ENCODE data around the gene UPF1. TPM values are rescaled to one million over a fixed set of nuclear protein-coding genes. Genes with fewer than 3 reads are reported as not detected.

The UPF1 gene
- total and polyA plus RNA-seq, 10 donors, result 31.2 to 161 (median 84.4) TPM

- Histone ChIP-seq H3K36me3 (peaks cover 10 to 100% (median 100%) of the 10 kb centered on the region in 6 donors), H3K27ac (peak overlapping the region in 3 of 8 donors; percentile 7 to 39 (median 35)), H3K27me3 (replicated peaks in 1 of 7) (no peaks in the 10 kb centered on the region), H3K4me3 (no peak overlapping the region), H3K9me3 (no peaks in the 10 kb centered on the region), H3K4me1 (peaks cover 0 to 30% (median 22%) of the 10 kb centered on the region in 6 donors)
- TF ChIP-seq, protein P1, sequence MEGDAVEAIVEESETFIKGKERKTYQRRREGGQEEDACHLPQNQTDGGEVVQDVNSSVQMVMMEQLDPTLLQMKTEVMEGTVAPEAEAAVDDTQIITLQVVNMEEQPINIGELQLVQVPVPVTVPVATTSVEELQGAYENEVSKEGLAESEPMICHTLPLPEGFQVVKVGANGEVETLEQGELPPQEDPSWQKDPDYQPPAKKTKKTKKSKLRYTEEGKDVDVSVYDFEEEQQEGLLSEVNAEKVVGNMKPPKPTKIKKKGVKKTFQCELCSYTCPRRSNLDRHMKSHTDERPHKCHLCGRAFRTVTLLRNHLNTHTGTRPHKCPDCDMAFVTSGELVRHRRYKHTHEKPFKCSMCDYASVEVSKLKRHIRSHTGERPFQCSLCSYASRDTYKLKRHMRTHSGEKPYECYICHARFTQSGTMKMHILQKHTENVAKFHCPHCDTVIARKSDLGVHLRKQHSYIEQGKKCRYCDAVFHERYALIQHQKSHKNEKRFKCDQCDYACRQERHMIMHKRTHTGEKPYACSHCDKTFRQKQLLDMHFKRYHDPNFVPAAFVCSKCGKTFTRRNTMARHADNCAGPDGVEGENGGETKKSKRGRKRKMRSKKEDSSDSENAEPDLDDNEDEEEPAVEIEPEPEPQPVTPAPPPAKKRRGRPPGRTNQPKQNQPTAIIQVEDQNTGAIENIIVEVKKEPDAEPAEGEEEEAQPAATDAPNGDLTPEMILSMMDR (IDR thresholded peaks at IDR 0.05 in 8 of 11, conservative IDR thresholded peaks at IDR 0.05 in 3 of 11), result no peak
- TF ChIP-seq POLR2AphosphoS5 (IDR thresholded peaks at IDR 0.05) (no peak), POLR2A (IDR thresholded peaks at IDR 0.05) (no peak)
- DNase-seq, result peak; percentile 59
- 69 to 85% (median 80%) methylated on average over 11 of the region's 11 CpGs for WGBS, 5 donors
- intact Hi-C loops (cut with DNase I; ENCODE audit: low total_unique reads), result no loop called here
These were observed 28.5 kb downstream of the UPF1 start for GRCh38 chr19:18860302-18860700.

- H3K27me3 ChIP-seq (replicated peaks in 1 of 7), result no peaks in the 10 kb centered on the region
- H3K36me3 ChIP-seq, result peaks cover 10 to 100% (median 100%) of the 10 kb centered on the region in 6 donors
- TF ChIP-seq POLR2A (IDR thresholded peaks at IDR 0.05), result no peak
- TF ChIP-seq POLR2AphosphoS5 (IDR thresholded peaks at IDR 0.05), result no peak
- TF ChIP-seq, protein P1 (IDR thresholded peaks at IDR 0.05 in 8 of 11, conservative IDR thresholded peaks at IDR 0.05 in 3 of 11), result no peak
- no peaks in the 10 kb centered on the region for H3K9me3 ChIP-seq
- peaks cover 0 to 30% (median 22%) of the 10 kb centered on the region in 6 donors for H3K4me1 ChIP-seq
- no peak overlapping the region for H3K4me3 ChIP-seq
- H3K27ac ChIP-seq, result peak overlapping the region in 2 of 8 donors; percentile 35 to 39
- DNase-seq, result peak; percentile 73
- intact Hi-C loops (cut with DNase I; ENCODE audit: low total_unique reads), result no loop called here
- 83 to 96% (median 93%) methylated on average over 7 to 17 of the region's 17 CpGs for whole genome bisulfite sequencing, 5 donors
These were observed 29.0 kb downstream of the UPF1 start for GRCh38 chr19:18860725-18861124.

DNA sequence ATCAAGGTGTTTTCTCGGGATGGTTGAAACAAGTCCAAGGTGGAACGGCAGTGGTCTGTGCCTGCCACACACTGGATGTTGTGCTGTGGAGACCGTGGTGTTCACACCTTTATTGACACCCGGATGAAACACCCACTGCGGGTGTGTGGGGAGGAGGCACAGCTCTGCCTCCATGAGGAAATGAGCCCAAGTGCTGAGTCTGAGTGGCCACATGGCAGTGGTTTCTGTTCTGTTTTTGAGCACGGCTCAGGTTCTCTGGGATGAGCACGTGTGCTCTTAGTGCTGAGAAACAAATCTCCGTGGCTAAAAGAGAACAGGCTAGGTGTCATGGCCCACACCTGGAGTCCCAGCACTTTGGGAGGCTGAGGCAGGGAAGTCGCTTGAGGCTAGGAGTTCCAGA is 29.5 kb downstream of the UPF1 start:
- TF ChIP-seq POLR2AphosphoS5 (IDR thresholded peaks at IDR 0.05) (peak in 1 of 3 donors; percentile 33), POLR2A (IDR thresholded peaks at IDR 0.05) (no peak)

DNA sequence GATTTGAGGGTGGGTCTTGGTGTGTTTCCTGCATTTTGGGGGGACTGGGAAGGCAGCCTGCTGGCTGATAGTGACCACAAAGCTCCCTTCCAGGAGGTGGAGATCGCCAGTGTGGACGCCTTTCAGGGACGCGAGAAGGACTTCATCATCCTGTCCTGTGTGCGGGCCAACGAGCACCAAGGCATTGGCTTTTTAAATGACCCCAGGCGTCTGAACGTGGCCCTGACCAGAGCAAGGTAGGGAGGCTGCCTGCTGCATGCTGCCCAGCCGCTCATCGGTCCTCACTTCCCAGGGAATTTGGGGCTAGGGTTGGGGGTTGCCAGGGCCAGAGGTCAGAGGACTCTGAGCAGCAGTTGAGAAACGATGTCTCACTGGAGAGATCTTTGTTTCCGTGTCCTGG is 30.2 kb downstream of the UPF1 start:
- 90 to 95% (median 93%) methylated on average over 8 to 12 of the region's 12 CpGs for WGBS, 5 donors
- Histone ChIP-seq H3K4me3 (no peak overlapping the region), H3K9me3 (no peaks in the 10 kb centered on the region), H3K27me3 (replicated peaks in 1 of 7) (no peaks in the 10 kb centered on the region), H3K4me1 (peaks cover 0 to 42% (median 32%) of the 10 kb centered on the region in 6 donors), H3K27ac (peak overlapping the region in 1 of 8 donors; percentile 30), H3K36me3 (peaks cover 15 to 100% (median 99%) of the 10 kb centered on the region in 6 donors)
- no peak for TF ChIP-seq POLR2AphosphoS5 (IDR thresholded peaks at IDR 0.05)
- TF ChIP-seq POLR2A (IDR thresholded peaks at IDR 0.05), result no peak
- TF ChIP-seq, protein P1 (IDR thresholded peaks at IDR 0.05 in 8 of 11, conservative IDR thresholded peaks at IDR 0.05 in 3 of 11), result no peak
- intact Hi-C loops (cut with DNase I; ENCODE audit: low total_unique reads), result no loop called here
- DNase-seq, result peak; percentile 54

More for the DNA sequence above, 29.5 kb downstream of the UPF1 start:
- Histone ChIP-seq H3K4me1 (peaks cover 0 to 35% (median 25%) of the 10 kb centered on the region in 6 donors), H3K27me3 (replicated peaks in 1 of 7) (no peaks in the 10 kb centered on the region), H3K4me3 (no peak overlapping the region), H3K27ac (peak overlapping the region in 2 of 8 donors; percentile 30 to 39), H3K9me3 (no peaks in the 10 kb centered on the region), H3K36me3 (peaks cover 15 to 100% (median 100%) of the 10 kb centered on the region in 6 donors)
- 70 to 84% (median 77%) methylated on average over 9 of the region's 9 CpGs for WGBS, 5 donors
- intact Hi-C loops (cut with DNase I; ENCODE audit: low total_unique reads), result no loop called here
- peak; percentile 62 for DNase-seq

Data from spleen (tissue), 11 donors.